Kidney (tissue), 14 donors: ENCODE data around the gene RAP2B. TPM values are rescaled to one million over a fixed set of nuclear protein-coding genes. Genes with fewer than 3 reads are reported as not detected.

Experiments
- DNase-seq, 5 donors: peaks; one replicate each; pipeline ENCODE4 v3.0.0-alpha.2; 2013 to 2020
- FAIRE-seq: peaks from 2 replicates; lab custom pipeline; 2012; peaks lifted over from hg19 to GRCh38; lab: Jason Lieb, UNC
- H3K27ac ChIP-seq, 2 donors: one replicate each; pipeline ENCODE4 v1.7.0; 2013; ENCODE audit warnings: low read depth in 2 of 2, low read length in 2 of 2, inconsistent platforms in 1 of 2
- H3K27me3 ChIP-seq: one replicate; pipeline ENCODE4 v1.7.1; 2013; ENCODE audit warnings: low read length, inconsistent platforms; ENCODE audit not compliant: control insufficient read depth, insufficient read depth
- H3K36me3 ChIP-seq, 3 donors: one replicate each; pipeline versions ENCODE4 v1.7.0 to v1.7.1; 2013; ENCODE audit warnings: low read length in 3 of 3, control low read depth in 1 of 3, inconsistent platforms in 1 of 3; ENCODE audit not compliant: insufficient read depth in 3 of 3, control insufficient read depth in 2 of 3
- H3K4me1 ChIP-seq, 3 donors: one replicate each; pipeline versions ENCODE4 v1.7.0 to v1.7.1; 2013; ENCODE audit warnings: low read length in 3 of 3, inconsistent platforms in 1 of 3, low read depth in 1 of 3; ENCODE audit not compliant: control insufficient read depth in 2 of 3, insufficient read depth in 2 of 3
- H3K4me3 ChIP-seq, 3 donors: one replicate each; pipeline versions ENCODE4 v1.7.0 to v1.8.1; 2013; ENCODE audit warnings: low read length in 3 of 3, control low read depth in 1 of 3, inconsistent platforms in 1 of 3
- H3K9ac ChIP-seq, 3 donors: one replicate each; pipeline versions ENCODE4 v1.7.0 to v1.7.1; 2013; ENCODE audit warnings: low read length in 3 of 3, control low read depth in 1 of 3, inconsistent platforms in 1 of 3
- H3K9me3 ChIP-seq, 3 donors: one replicate each; pipeline versions ENCODE4 v1.7.0 to v1.7.1; 2013; ENCODE audit warnings: low read length in 3 of 3, control low read depth in 1 of 3, inconsistent platforms in 1 of 3; ENCODE audit not compliant: control insufficient read depth in 2 of 3, insufficient read depth in 1 of 3
- CTCF ChIP-seq: IDR thresholded peaks from 3 replicates; pipeline ENCODE4 v1.5.1; 2012; ENCODE audit warnings: mild to moderate bottlenecking, moderate library complexity, borderline replicate concordance; ENCODE audit not compliant: insufficient read depth; ENCODE audit errors: extremely low read depth
- intact Hi-C: fragments of 100-400 bp; cut with DNase I; formaldehyde crosslinking; loops from one replicate; pipeline ENCODE4 v1.11.1; 2022
- polyA plus RNA-seq: library from polyadenylated mRNA; stranded (reverse); fragments of 350-450 nt; fragmentation: Illumina TruSeq; extraction: RNeasy Lipid Tissue Mini Kit (QIAGEN cat#74804); gene quantifications from one replicate; pipeline ENCODE4 v1.2.3, GENCODE V29; 2014; ENCODE audit warnings: low read depth, low replicate concordance; ENCODE audit not compliant: insufficient read depth
- total RNA-seq: library from RNA; stranded (reverse); fragmentation: NEBNext Ultra II Directional; extraction: Animal tissue kit (Norgen Biotek cat#: 25700); gene quantifications from one replicate; pipeline ENCODE4 v1.2.1, GENCODE V29; 2021
- donor health status: control.
- donor health status: control.
- donor health status: control.
- donor health status: control.
- donor health status: control.
- donor health status: DM: yes; HTN: yes; CAD: no.
- donor health status: Normal renal cell carcinoma (clear cell type).

RAP2B gene
- total and polyA plus RNA-seq, 2 donors from 2014 or later: 2.8 to 17.8 TPM

DNA sequence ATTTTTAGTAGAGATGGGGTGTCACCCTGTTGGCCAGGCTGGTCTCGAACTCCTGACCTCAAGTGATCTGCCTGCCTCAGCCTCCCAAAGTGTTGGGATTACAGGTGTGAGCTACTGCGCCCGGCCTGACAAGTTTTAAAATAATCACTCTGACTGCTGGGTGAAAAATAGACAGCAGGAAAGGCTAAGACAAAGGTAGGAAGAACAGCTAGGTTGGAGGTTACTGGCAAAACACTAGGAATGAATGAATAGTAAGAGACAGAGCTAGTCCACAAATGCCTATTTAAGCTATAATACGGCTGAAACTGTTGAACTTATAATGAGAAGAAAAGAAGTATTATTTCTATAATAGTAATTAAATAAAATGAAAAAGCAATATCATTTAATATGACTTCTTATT is 46.7 kb upstream of the RAP2B start:
- no peak for TF ChIP-seq CTCF

DNA sequence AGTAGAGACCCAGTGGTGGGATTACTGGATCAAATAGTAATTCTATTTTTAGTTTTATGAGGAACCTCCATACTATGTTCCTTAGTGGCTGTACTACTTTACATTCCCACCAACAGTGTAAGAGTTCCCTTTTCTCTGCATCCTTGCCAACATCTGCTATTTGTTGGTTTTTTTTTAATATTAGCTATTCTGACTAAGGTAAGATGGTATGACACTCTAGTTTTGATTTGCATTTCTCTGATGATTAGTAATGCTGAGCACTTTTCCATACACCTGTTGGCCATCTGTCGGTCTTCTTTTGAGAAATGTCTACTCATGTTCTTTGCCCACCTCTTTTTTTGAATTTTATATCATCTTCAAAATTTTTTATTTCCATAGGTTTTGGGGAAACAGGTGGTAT is 34.2 kb upstream of the RAP2B start:
- FAIRE-seq: no peak
- Histone ChIP-seq H3K9ac (no peak overlapping the region), H3K4me1 (no peaks in the 10 kb centered on the region), H3K4me3 (no peak overlapping the region), H3K36me3 (no peaks in the 10 kb centered on the region), H3K9me3 (no peaks in the 10 kb centered on the region), H3K27me3 (no peaks in the 10 kb centered on the region), H3K27ac (no peak overlapping the region)
- intact Hi-C loops: no loop called here
- no peak for DNase-seq
- TF ChIP-seq CTCF: no peak

More for the DNA sequence above, 46.7 kb upstream of the RAP2B start:
- FAIRE-seq (no peak), DNase-seq (no peak)
- no peaks in the 10 kb centered on the region for H3K4me1 ChIP-seq
- H3K27me3 ChIP-seq: no peaks in the 10 kb centered on the region
- intact Hi-C loops: no loop called here
- H3K4me3 ChIP-seq: no peak overlapping the region
- H3K27ac ChIP-seq: no peak overlapping the region
- no peaks in the 10 kb centered on the region for H3K9me3 ChIP-seq
- no peaks in the 10 kb centered on the region for H3K36me3 ChIP-seq
- no peak overlapping the region for H3K9ac ChIP-seq

- intact Hi-C loops: no loop called here
These were observed 32.6 kb upstream of the RAP2B start for GRCh38 chr3:153129426-153129825.

More at GRCh38 chr3:153129426-153129825, 32.6 kb upstream of the RAP2B start:
- no peak for FAIRE-seq
- no peak for TF ChIP-seq CTCF
- H3K27me3 ChIP-seq: no peaks in the 10 kb centered on the region
- no peak overlapping the region for H3K9ac ChIP-seq
- no peak overlapping the region for H3K27ac ChIP-seq
- H3K9me3 ChIP-seq: no peaks in the 10 kb centered on the region
- DNase-seq: no peak
- H3K4me3 ChIP-seq: no peak overlapping the region
- H3K36me3 ChIP-seq: no peaks in the 10 kb centered on the region
- no peaks in the 10 kb centered on the region for H3K4me1 ChIP-seq
